SH-SY5Y (cell line): ENCODE measurements around the gene SCG3.

Experiments
- GATA2 ChIP-seq: IDR thresholded peaks from 2 replicates; pipeline ENCODE4 v1.6.1; 2011; ENCODE audit warnings: mild to moderate bottlenecking, low read depth, low read length
- GATA3 ChIP-seq: IDR thresholded peaks from 2 replicates; pipeline ENCODE4 v1.6.1; 2011; ENCODE audit warnings: low read depth, mild to moderate bottlenecking, low read length, moderate library complexity

DNA sequence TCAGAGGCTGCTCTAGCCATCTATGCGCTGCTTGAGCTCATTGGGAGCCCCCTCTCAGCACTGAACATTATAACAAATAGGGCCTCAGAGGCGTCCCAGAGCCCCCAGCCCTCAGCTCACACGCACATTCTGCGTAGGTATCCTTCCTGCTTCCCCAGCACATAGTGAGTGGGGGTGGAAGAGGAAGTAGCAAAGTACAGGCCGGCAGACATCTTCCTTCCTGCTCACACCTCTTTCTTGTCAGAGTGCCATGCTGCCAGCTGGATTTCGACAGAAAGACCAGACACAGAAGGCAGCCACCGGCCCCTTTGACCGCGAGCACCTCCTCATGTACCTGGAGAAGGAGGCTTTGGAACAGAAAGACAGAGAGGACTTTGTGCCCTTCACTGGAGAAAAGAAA, 86.7 kb downstream of the SCG3 start:
- TF ChIP-seq GATA2, result no peak
- TF ChIP-seq GATA3, result no peak
